Gastrocnemius medialis (tissue), 4 donors: ENCODE data around the gene EVL. TPM values are rescaled to one million over a fixed set of nuclear protein-coding genes. Genes with fewer than 3 reads are reported as not detected.

Experiments used
- ATAC-seq, 2 donors: fragments of 150-250 bp; one replicate each; pipeline ENCODE4 v1.9.1; 2016
- DNase-seq, 2 donors: peaks; one replicate each; pipeline ENCODE4 v3.0.0-alpha.2; 2019
- H3K27ac ChIP-seq, 4 donors: fragments of 200-600 bp; sonication (generic); 1 replicate in 1 of 4; 2 replicates in 3 of 4; pipeline ENCODE4 v1.5.1; 2016 to 2018; ENCODE audit warnings: mild to moderate bottlenecking in 2 of 4, moderate library complexity in 1 of 4
- H3K27me3 ChIP-seq, 3 donors: fragments of 200-600 bp; sonication (generic) in 2 of 3; 1 replicate in 1 of 3; 2 replicates in 2 of 3; pipeline versions ENCODE4 v1.5.1 to v1.6.0; 2016 to 2019; ENCODE audit warnings: mild to moderate bottlenecking in 1 of 3, moderate library complexity in 1 of 3
- H3K36me3 ChIP-seq, 2 donors: fragments of 200-600 bp; sonication (generic) in 1 of 2; one replicate each; pipeline ENCODE4 v1.5.1; 2017 to 2018
- H3K4me1 ChIP-seq, 2 donors: fragments of 200-600 bp; sonication (generic) in 1 of 2; one replicate each; pipeline ENCODE4 v1.5.1; 2016 to 2017; ENCODE audit warnings: mild to moderate bottlenecking in 2 of 2
- H3K4me3 ChIP-seq, 4 donors: fragments of 200-600 bp; sonication (generic) in 3 of 4; 1 replicate in 1 of 4; 2 replicates in 3 of 4; pipeline ENCODE4 v1.5.1; 2016 to 2019; ENCODE audit warnings: mild to moderate bottlenecking in 2 of 4
- H3K9me3 ChIP-seq, 3 donors: fragments of 200-600 bp; sonication (generic) in 2 of 3; 1 replicate in 1 of 3; 2 replicates in 2 of 3; pipeline ENCODE4 v1.5.1; 2016 to 2019
- CTCF ChIP-seq, 5 experiments: fragments of 450-650 bp in 3 of 5; fragments of 200-600 bp in 2 of 5; sonication (generic) in 2 of 5; IDR thresholded peaks in 4 of 5; conservative IDR thresholded peaks in 1 of 5; 1 replicate in 4 of 5; 2 replicates in 1 of 5; pipeline ENCODE4 v1.5.1; 2016 to 2019; ENCODE audit warnings: antibody characterized with exemption in 5 of 5, mild to moderate bottlenecking in 3 of 5, moderate library complexity in 3 of 5
- POLR2A ChIP-seq, 2 donors: fragments of 450-650 bp; IDR thresholded peaks; one replicate each; pipeline ENCODE4 v1.6.1; 2017; ENCODE audit warnings: antibody characterized with exemption in 2 of 2, mild to moderate bottlenecking in 2 of 2, moderate library complexity in 2 of 2
- in situ Hi-C, 4 donors: fragments of 200-750 bp; cut with MboI; loops; one replicate each; pipeline versions ENCODE4 v1.15.0 to v1.8.0; 2017; ENCODE audit warnings: low sequenced_read_pairs in 4 of 4
- intact Hi-C: fragments of 100-400 bp; cut with DNase I; formaldehyde crosslinking; loops from one replicate; pipeline ENCODE4 v1.15.1; 2023; ENCODE audit warnings: low total_unique reads
- total RNA-seq, 4 donors: library from RNA; depleted of rRNA; stranded (reverse); fragments of >200 nt; gene quantifications; one replicate each; pipeline versions ENCODE4 v1.1.0 to v1.2.3, GENCODE V29; 2016

Gene EVL
- total RNA-seq, 4 donors from 2014 or later: 5.8 to 14.3 (median 9.5) TPM

- intact Hi-C loops: no loop called here
- H3K9me3 ChIP-seq: peaks cover 0 to 2% (median 0%) of the 10 kb centered on the region in 3 donors
- TF ChIP-seq POLR2A (IDR thresholded peaks at IDR 0.05) (no peak), CTCF (IDR thresholded peaks at IDR 0.05 in 4 of 5, conservative IDR thresholded peaks at IDR 0.05 in 1 of 5) (no peak)
- H3K4me1 ChIP-seq: peaks cover 0 to 4% of the 10 kb centered on the region in 2 donors
- no peak overlapping the region for H3K27ac ChIP-seq
- no peaks in the 10 kb centered on the region for H3K36me3 ChIP-seq
- ATAC-seq (no peak), DNase-seq (no peak)
- H3K4me3 ChIP-seq: peak overlapping the region; percentile 35 to 57 (median 44)
- peaks cover 25 to 42% (median 30%) of the 10 kb centered on the region in 3 donors for H3K27me3 ChIP-seq
- in situ Hi-C loops: no loop called here
These were observed 94.8 kb downstream of the EVL start for GRCh38 chr14:100159865-100160533.

- ATAC-seq: no peak
- TF ChIP-seq POLR2A (IDR thresholded peaks at IDR 0.05): no peak
- H3K36me3 ChIP-seq: no peaks in the 10 kb centered on the region
- H3K4me1 ChIP-seq: peaks cover 0 to 4% of the 10 kb centered on the region in 2 donors
- intact Hi-C loops (no loop called here), in situ Hi-C loops (no loop called here)
- DNase-seq: no peak
- peaks cover 25 to 42% (median 30%) of the 10 kb centered on the region in 3 donors for H3K27me3 ChIP-seq
- no peak overlapping the region for H3K4me3 ChIP-seq
- no peak overlapping the region for H3K27ac ChIP-seq
- no peaks in the 10 kb centered on the region for H3K9me3 ChIP-seq
These were observed 95.3 kb downstream of the EVL start for GRCh38 chr14:100160534-100160916.

GRCh38 chr14:100165376-100165775 lies 100.2 kb downstream of the EVL start:
- TF ChIP-seq POLR2A (IDR thresholded peaks at IDR 0.05): no peak
- TF ChIP-seq CTCF (IDR thresholded peaks at IDR 0.05 in 4 of 5, conservative IDR thresholded peaks at IDR 0.05 in 1 of 5): no peak
- Histone ChIP-seq H3K27ac (no peak overlapping the region), H3K36me3 (no peaks in the 10 kb centered on the region), H3K4me3 (no peak overlapping the region), H3K9me3 (no peaks in the 10 kb centered on the region), H3K4me1 (no peaks in the 10 kb centered on the region), H3K27me3 (peaks cover 13 to 25% (median 20%) of the 10 kb centered on the region in 3 donors)
- in situ Hi-C loops (no loop called here), intact Hi-C loops (no loop called here)
- no peak for DNase-seq
- ATAC-seq: no peak

GRCh38 chr14:100165831-100166440 lies 100.7 kb downstream of the EVL start:
- no peak for DNase-seq

More at GRCh38 chr14:100165831-100166440, 100.7 kb downstream of the EVL start:
- Histone ChIP-seq H3K9me3 (no peaks in the 10 kb centered on the region), H3K27me3 (peaks cover 8 to 23% (median 20%) of the 10 kb centered on the region in 3 donors), H3K4me3 (peak overlapping the region in 1 of 4 donors; percentile 27), H3K27ac (no peak overlapping the region), H3K36me3 (no peaks in the 10 kb centered on the region), H3K4me1 (no peaks in the 10 kb centered on the region)
- no peak for TF ChIP-seq POLR2A (IDR thresholded peaks at IDR 0.05)
- TF ChIP-seq CTCF (IDR thresholded peaks at IDR 0.05 in 4 of 5, conservative IDR thresholded peaks at IDR 0.05 in 1 of 5): no peak
- in situ Hi-C loops (no loop called here), intact Hi-C loops (no loop called here)
- ATAC-seq: no peak
